Activated T-helper 17 cell treated with anti-CD3 and anti-CD28 coated beads, Interleukin-2, amount 50 U/mL, for 72 hours (primary cell): ENCODE data around the gene C1orf87. TPM values are rescaled to one million over a fixed set of nuclear protein-coding genes. Genes with fewer than 3 reads are reported as not detected.

Experiments
- ATAC-seq: fragments of 150-1000 bp; cut with Tn5 transposase; replicated peaks from 2 replicates; pipeline ENCODE4 v1.10.0; 2021; ENCODE audit warnings: mild to moderate bottlenecking, moderate library complexity
- H3K27ac Mint-ChIP-seq: one replicate; pipeline ENCODE4 v1.8.0; 2022; ENCODE audit warnings: mixed read lengths
- H3K27me3 Mint-ChIP-seq: one replicate; pipeline ENCODE4 v1.8.0; 2022; ENCODE audit warnings: mixed read lengths
- H3K36me3 Mint-ChIP-seq: one replicate; pipeline ENCODE4 v1.8.0; 2022; ENCODE audit warnings: low read depth, mild to moderate bottlenecking, mixed read lengths
- H3K4me1 Mint-ChIP-seq: one replicate; pipeline ENCODE4 v1.8.0; 2022; ENCODE audit warnings: mixed read lengths
- H3K4me3 Mint-ChIP-seq: one replicate; pipeline ENCODE4 v1.8.0; 2022; ENCODE audit warnings: mild to moderate bottlenecking, mixed read lengths
- H3K9me3 Mint-ChIP-seq: one replicate; pipeline ENCODE4 v1.8.0; 2022; ENCODE audit warnings: mixed read lengths
- total RNA-seq, 2 donors: library from RNA; stranded (reverse); gene quantifications; one replicate each; pipeline ENCODE4 v1.2.3, GENCODE V29; 2022

C1orf87 gene, protein sequence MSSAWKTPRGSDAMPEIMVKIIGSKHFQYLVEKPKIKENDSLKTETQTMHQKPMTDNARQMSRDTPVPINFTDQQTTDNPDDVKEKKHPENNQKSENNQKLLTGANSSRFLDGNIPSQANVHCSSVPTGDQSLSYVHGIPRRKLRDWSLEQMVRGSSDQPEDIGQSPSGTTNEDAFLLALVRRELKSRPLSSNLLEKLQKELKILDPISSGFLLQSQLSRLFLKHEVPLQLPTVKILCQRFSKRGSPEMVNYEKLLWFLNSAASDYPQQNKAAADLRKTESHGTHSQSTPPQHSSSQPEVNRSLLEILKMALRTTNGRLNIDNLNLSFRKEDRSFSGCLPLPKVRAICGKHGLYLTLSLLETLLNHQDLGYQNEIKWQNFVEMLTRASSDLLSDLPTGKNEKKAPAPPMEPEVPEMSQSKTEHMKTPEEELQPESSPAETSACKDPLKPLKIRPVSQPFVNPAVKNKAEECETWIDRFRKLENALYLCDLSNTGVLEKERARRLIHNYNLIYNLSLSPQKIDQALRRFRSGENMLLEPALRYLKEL
- total RNA-seq = not detected

DNA sequence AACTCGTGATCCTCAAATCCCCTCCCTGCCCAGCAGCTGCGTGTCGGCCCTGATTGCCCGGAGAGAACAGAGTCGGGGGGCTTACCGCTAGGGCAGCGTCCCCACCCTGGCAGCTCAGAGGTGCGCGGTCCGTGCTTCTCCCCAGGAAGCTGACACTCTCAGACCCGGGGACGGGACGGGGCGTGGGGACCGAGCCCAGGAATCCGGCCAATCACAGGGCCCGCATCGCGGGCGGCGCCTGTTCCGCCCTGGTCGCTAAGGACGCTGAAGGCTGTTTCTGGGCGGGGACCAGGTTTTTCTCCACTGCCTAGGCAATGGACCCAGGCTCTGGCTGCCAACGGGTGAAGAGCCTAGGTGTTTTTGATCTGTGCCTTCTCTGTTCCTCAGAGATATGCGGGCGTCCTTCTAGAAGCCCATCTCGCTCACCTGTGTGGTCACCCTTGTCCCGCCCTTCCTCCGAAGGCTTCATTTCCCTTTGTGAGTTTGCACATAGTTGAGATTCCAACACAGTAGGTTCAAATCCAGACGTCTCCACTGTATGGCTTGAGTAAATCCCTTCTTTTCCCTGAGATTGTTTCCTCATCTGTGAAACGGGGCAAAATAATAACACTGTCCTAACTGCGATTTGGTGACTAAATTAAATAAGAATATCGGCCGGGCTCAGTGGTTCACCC lies at the start of gene C1orf87:
C1orf87 (minus strand) TSS at position 166 of the 674 bp plus-strand sequence. CDS start 1,127 bp downstream, outside the sequence.
- ATAC-seq = no peak
- Mint-ChIP-seq H3K36me3 (no peaks in the 10 kb centered on the region), H3K9me3 (no peaks in the 10 kb centered on the region), H3K27me3 (peaks cover 43% of the 10 kb centered on the region), H3K27ac (no peak within 1 kb of the TSS), H3K4me3 (no peak within 1 kb of the TSS), H3K4me1 (no peaks in the 10 kb centered on the region)

DNA sequence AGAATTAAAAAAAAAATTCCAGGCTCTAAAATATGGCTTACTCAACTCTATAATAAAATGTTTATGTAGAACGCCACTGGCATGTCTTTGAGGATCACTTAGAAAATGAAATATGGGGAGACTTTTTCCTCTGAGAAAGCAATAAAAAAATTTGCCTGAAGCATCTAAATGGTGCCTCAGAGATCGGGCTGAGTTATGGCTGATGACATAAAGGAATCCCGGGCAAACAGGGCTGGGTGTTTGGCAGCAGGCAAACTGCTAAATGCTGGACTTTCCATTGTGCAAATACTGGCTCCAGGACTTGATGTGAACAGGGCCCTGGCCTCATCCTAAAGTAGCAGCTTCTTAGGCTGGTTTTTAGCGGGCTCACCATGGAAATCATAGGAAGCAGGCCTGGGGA lies 44.5 kb upstream of the C1orf87 start:
- H3K4me1 Mint-ChIP-seq = no peaks in the 10 kb centered on the region
- no peak for ATAC-seq
- no peaks in the 10 kb centered on the region for H3K27me3 Mint-ChIP-seq
- H3K9me3 Mint-ChIP-seq = no peaks in the 10 kb centered on the region
- H3K36me3 Mint-ChIP-seq = no peaks in the 10 kb centered on the region
- no peak overlapping the region for H3K4me3 Mint-ChIP-seq
- H3K27ac Mint-ChIP-seq = no peak overlapping the region

DNA sequence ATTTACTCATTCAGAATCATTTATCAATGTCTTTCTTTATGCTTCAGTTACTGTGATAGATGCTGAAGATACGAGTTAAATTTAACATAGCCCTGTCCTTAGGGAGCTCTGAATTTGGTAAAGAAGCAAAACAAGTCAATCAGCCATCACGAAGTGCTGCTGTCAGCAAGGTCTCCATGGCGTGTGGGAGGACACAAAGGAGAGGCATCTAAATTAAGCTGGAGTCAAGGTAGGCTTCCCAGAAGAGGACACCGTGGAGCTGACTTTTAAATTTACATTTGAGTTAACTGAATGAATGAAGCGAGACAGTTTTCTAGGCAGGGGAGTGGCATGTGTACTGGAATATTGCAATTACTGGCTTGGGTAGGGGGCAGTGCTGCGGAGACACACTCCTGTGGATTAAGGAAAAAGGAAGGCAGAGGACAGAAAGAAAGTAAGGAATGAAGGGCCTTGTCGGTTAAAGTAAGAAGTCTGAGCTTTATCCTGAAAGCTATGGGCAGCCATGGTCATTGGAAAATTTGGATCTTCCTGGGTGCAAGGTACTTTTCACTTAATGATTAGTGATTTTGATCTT lies 41.3 kb upstream of the C1orf87 start:
- Mint-ChIP-seq H3K27me3 (no peaks in the 10 kb centered on the region), H3K4me1 (no peaks in the 10 kb centered on the region)

DNA sequence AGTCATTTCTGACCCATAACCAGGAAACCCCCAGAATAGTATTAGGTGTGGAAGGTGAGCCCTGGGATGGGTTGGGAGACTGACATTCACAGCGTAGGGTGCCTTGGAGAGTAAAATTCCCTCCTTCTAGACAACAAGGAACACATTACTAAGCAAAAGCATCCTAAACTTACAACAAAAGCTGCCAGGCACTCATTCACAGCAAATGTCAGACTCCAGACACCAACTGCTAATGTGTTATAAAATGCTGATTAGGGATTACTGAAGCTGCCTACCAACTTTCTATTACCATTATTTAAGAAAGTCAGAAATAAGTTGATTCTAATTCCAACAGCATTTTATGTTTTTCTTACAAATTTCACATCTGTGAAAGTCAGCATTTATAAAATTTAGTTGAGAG lies 40.0 kb upstream of the C1orf87 start:
- Mint-ChIP-seq H3K4me1 (no peaks in the 10 kb centered on the region), H3K27ac (no peak overlapping the region), H3K36me3 (no peaks in the 10 kb centered on the region), H3K9me3 (no peaks in the 10 kb centered on the region), H3K4me3 (no peak overlapping the region), H3K27me3 (no peaks in the 10 kb centered on the region)
- no peak for ATAC-seq

More for the DNA sequence above, 41.3 kb upstream of the C1orf87 start:
- no peak overlapping the region for H3K27ac Mint-ChIP-seq
- no peak overlapping the region for H3K4me3 Mint-ChIP-seq
- no peaks in the 10 kb centered on the region for H3K36me3 Mint-ChIP-seq
- ATAC-seq = no peak
- no peaks in the 10 kb centered on the region for H3K9me3 Mint-ChIP-seq

DNA sequence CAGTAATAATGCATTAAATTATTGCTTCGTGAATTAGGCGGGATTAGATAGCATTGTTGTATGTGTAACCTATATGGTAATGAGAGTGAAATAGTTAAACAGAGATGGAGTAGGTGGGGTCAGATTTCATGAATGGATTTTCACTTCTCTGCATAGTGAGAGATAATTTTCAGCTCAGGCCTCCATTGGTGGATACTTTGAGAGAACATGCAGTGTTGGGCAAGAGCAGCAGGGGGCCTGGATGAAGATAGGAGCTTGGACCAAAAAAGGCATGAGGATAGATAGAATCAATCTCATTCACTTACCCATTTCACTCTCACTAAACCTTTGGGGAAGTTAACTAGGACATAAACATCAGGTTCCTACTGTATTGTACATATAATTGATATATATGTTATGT lies 39.5 kb upstream of the C1orf87 start:
- H3K9me3 Mint-ChIP-seq = no peaks in the 10 kb centered on the region
- no peak for ATAC-seq
- H3K4me1 Mint-ChIP-seq = no peaks in the 10 kb centered on the region
- H3K36me3 Mint-ChIP-seq = no peaks in the 10 kb centered on the region
- no peaks in the 10 kb centered on the region for H3K27me3 Mint-ChIP-seq
- no peak overlapping the region for H3K27ac Mint-ChIP-seq
- no peak overlapping the region for H3K4me3 Mint-ChIP-seq

DNA sequence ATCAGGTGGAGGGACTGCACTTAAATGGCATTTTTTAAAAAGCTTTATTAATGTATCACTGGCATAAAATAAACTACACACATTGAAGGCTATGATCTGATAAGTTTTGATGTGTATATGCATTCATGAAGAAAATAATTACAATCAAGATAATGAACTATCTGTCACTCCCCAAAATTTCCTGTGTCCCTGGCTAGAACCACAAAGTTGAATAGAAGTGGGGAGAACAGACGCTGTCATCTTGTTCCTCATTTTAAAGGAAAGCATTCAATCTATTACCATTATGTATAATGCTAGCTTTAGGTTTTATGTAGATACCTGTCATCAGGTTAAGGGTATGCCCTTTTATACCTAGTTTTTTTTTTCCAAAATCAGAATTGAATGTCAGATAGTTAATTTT lies 38.1 kb upstream of the C1orf87 start:
- H3K36me3 Mint-ChIP-seq = no peaks in the 10 kb centered on the region
- H3K9me3 Mint-ChIP-seq = no peaks in the 10 kb centered on the region
- no peak for ATAC-seq
- no peak overlapping the region for H3K4me3 Mint-ChIP-seq
- H3K4me1 Mint-ChIP-seq = no peaks in the 10 kb centered on the region
- no peaks in the 10 kb centered on the region for H3K27me3 Mint-ChIP-seq
- no peak overlapping the region for H3K27ac Mint-ChIP-seq

DNA sequence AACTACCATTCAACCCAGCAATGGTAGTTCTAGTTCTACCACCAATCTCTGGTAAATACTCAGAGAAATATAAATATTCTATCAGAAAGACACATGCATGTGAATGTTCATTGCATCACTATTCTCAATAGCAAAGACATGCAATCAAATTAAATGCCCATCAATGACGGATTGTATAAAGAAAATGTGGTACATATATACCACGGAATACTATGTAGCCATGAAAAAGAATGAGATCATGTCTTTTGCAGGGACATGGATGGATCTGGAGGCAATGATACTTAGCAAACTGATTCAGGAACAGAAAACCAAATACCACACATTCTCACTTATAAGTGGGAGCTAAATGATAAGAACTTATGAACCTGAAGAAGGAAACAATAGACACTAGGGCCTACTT lies 37.5 kb upstream of the C1orf87 start:
- Mint-ChIP-seq H3K27me3 (no peaks in the 10 kb centered on the region), H3K9me3 (no peaks in the 10 kb centered on the region), H3K36me3 (no peaks in the 10 kb centered on the region), H3K4me1 (no peaks in the 10 kb centered on the region), H3K4me3 (no peak overlapping the region), H3K27ac (no peak overlapping the region)
- no peak for ATAC-seq

DNA sequence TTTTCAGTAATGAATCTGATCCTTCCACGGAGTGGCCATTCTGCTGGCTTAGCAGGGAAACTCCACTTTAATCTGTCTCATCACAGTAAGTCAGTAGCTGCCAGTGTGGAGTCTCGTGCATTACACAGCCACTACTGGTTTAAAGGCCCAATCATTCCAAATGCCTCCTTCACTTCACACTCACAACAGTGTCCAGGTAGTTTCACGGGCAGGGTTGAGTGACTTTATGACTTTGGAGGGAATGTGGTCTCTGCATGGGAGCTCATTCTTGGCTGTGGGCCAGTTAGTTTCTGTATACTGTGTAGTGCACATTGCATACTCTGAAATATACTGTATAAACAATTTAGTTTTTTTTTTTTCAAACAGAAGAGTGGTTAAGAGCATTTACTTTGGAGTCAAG lies 34.6 kb upstream of the C1orf87 start:
- Mint-ChIP-seq H3K36me3 (no peaks in the 10 kb centered on the region), H3K9me3 (peaks cover 6% of the 10 kb centered on the region), H3K27me3 (peaks cover 9% of the 10 kb centered on the region), H3K27ac (no peak overlapping the region), H3K4me1 (no peaks in the 10 kb centered on the region), H3K4me3 (no peak overlapping the region)
- ATAC-seq = no peak

DNA sequence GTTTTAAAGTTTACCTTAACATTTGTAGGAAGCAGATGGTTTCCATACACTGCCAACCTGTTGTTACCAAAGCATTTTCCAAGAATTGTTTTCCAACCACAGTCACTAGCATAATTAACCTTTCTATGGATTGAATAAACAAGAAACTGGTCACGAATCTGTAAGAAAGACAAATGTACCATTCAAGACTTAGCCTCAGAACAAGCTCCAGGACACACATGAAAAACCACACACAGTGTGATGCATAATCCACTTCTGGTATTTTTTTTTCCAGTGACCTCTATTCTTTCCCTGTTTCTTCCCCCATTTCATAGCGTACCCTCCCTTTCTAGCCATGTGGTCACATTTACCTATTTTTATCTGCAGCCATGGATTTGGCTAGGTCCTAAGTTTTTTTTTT lies 29.6 kb upstream of the C1orf87 start:
- H3K36me3 Mint-ChIP-seq = no peaks in the 10 kb centered on the region
- no peak for ATAC-seq
- peaks cover 9% of the 10 kb centered on the region for H3K27me3 Mint-ChIP-seq
- no peaks in the 10 kb centered on the region for H3K4me1 Mint-ChIP-seq
- no peak overlapping the region for H3K27ac Mint-ChIP-seq
- no peak overlapping the region for H3K4me3 Mint-ChIP-seq
- peaks cover 6% of the 10 kb centered on the region for H3K9me3 Mint-ChIP-seq

DNA sequence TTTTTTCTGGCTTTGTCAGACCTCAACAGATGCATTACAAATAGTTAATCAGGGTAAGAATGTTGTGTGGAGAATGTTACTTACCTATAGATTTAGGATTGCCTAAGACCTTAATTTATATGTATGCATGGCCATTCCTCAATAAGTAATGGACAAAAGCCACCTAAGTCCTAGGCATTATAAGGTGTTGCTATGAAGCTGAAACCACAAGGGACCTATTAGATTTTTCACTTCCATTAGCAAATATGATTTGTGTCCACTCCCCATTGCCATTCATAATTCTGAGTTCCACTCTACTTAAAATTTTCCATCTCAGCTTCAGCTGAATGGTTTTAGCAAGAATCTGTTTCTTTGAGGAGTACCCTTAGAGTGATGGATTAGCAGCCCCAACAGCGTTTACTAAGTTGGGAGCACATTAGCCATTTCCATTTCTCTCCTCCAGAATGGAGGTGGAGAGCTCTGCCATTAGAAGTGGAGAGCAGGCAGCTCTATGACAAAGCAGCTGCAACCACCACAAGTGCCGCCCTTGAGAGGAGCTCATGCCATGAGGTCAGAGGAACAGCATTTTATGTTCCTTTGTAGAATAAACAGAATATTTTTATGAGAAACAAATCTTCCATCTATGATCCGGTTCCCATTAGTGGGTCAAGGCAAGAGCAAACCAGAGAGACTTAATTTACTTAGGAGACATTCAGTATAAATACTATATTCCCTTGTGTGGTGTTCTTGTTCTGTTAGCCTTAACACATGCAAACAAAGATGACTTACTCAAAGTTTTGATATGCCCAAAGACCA lies 28.9 kb upstream of the C1orf87 start:
- ATAC-seq = no peak
- no peaks in the 10 kb centered on the region for H3K4me1 Mint-ChIP-seq
- H3K9me3 Mint-ChIP-seq = peaks cover 6% of the 10 kb centered on the region
- no peak overlapping the region for H3K4me3 Mint-ChIP-seq
- H3K27ac Mint-ChIP-seq = no peak overlapping the region
- peaks cover 9% of the 10 kb centered on the region for H3K27me3 Mint-ChIP-seq
- no peaks in the 10 kb centered on the region for H3K36me3 Mint-ChIP-seq

DNA sequence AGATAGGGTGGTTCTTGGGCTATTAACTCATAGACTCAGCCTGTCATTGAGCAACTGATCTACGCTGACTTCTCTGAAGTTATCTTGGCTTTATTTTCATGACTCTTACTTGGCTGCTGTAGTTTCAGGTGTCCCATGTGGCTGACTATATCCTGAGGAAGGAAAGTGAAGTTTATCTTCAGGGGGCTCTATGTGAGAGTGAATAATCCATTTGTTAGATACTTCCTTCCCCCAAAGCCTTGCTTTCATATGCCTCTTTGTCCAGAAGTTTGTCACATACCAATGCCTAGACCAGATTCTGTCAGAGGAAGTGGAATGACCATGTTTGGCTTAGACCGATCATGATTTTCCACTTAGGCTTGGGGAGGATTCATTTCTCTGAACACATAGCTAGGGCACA lies 27.9 kb upstream of the C1orf87 start:
- ATAC-seq = no peak
- peaks cover 6% of the 10 kb centered on the region for H3K9me3 Mint-ChIP-seq
- H3K27me3 Mint-ChIP-seq = peaks cover 9% of the 10 kb centered on the region

DNA sequence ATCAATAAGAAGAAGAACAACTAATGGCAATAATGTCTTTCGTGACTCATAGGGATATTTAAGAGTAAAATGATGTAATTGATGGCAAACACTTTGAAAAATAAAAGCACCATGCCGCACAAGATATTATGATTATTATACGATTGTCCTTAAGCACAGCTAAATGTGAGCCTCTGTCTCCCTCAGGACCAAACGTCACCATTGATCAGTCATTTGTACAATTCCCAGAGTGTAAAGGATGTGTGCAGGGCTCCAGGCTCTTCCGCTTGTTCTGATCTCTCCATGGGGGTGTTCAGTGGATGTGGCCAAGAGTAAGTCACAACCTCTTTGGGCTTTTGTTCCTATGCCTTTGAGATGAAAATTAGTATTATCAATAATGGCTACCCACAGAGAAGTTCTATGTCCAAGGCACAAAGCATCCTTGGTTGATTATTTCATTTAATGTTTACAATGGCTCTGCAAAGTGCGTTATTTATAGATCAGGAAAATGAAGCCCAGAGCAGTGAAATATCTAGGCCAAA lies 17.7 kb upstream of the C1orf87 start:
- H3K36me3 Mint-ChIP-seq = no peaks in the 10 kb centered on the region
- no peak for ATAC-seq
- peaks cover 3% of the 10 kb centered on the region for H3K27me3 Mint-ChIP-seq
- no peak overlapping the region for H3K4me3 Mint-ChIP-seq
- no peaks in the 10 kb centered on the region for H3K4me1 Mint-ChIP-seq
- no peaks in the 10 kb centered on the region for H3K9me3 Mint-ChIP-seq
- H3K27ac Mint-ChIP-seq = no peak overlapping the region

More for the DNA sequence above, 27.9 kb upstream of the C1orf87 start:
- Mint-ChIP-seq H3K27ac (no peak overlapping the region), H3K4me3 (no peak overlapping the region), H3K36me3 (no peaks in the 10 kb centered on the region), H3K4me1 (no peaks in the 10 kb centered on the region)

DNA sequence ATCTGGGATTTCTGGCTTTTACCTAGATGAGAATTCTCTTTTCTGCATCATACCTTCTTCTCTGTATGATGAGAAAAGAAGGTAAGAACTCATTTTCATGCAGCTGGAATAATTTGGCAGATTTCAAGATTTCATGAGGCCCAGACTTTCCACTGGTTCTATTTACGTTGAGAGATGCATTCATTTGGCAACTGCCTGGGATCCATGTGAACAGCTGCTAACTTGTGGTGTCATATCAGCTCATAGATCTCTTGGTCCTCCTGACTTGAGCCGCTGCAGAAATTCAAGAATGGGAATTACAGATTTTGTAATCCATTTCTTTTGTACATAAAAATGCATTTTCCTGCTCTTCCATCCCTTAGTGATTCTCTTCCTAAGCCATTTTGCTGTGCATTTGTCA lies 17.1 kb upstream of the C1orf87 start:
- Mint-ChIP-seq H3K9me3 (no peaks in the 10 kb centered on the region), H3K4me1 (no peaks in the 10 kb centered on the region), H3K4me3 (no peak overlapping the region), H3K36me3 (no peaks in the 10 kb centered on the region), H3K27me3 (peaks cover 3% of the 10 kb centered on the region), H3K27ac (no peak overlapping the region)
- no peak for ATAC-seq

DNA sequence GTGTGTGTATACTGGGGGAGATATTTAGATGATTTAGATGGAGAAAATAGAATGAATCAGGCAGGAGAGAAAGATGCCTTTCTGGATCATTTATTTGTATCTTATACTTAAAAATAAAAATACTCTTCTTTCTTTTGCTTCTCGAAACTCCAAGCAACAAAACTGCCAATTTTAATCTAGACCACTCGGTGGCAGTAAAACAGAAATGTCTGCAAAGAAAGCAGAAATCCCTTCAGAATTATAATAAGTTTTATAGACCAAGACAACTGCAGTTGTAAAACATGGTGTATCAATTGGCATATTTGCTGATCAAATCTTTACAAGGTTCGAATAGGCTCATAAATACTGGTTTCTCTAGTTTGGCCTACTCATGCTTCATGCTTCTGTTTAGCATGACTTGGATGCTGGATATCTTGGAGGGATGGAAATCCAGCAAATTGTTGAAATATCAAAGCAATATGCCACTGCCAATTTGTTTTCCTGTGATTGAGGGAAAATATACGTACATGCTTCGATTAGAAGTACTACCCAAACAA lies 15.1 kb upstream of the C1orf87 start:
- Mint-ChIP-seq H3K36me3 (no peaks in the 10 kb centered on the region), H3K4me3 (no peak overlapping the region), H3K4me1 (no peaks in the 10 kb centered on the region), H3K27ac (no peak overlapping the region), H3K9me3 (no peaks in the 10 kb centered on the region), H3K27me3 (peaks cover 7% of the 10 kb centered on the region)
- ATAC-seq = no peak
